Spleen (tissue), 11 donors: ENCODE data around the gene ATF3. TPM values are rescaled to one million over a fixed set of nuclear protein-coding genes. Genes with fewer than 3 reads are reported as not detected.

Experiments
- DNase-seq: peaks from one replicate; pipeline ENCODE4 v3.0.0-alpha.2; 2020
- H3K27ac ChIP-seq, 8 donors: fragments of 200-600 bp; sonication (generic) in 7 of 8; 1 replicate in 4 of 8; 2 replicates in 4 of 8; pipeline versions ENCODE4 v1.5.0 to v1.8.0; 2016 to 2021; ENCODE audit warnings: inconsistent platforms in 4 of 8, mild to moderate bottlenecking in 4 of 8, moderate library complexity in 1 of 8
- H3K27me3 ChIP-seq, 7 donors: fragments of 200-600 bp; sonication (generic) in 6 of 7; replicated peaks in 1 of 7; 1 replicate in 4 of 7; 2 replicates in 3 of 7; pipeline versions ENCODE4 v1.5.0 to v1.8.0; 2016 to 2021; ENCODE audit warnings: inconsistent platforms in 3 of 7, mild to moderate bottlenecking in 1 of 7
- H3K36me3 ChIP-seq, 6 donors: fragments of 200-600 bp; sonication (generic) in 5 of 6; 1 replicate in 4 of 6; 2 replicates in 2 of 6; pipeline versions ENCODE4 v1.5.0 to v1.8.0; 2016 to 2021; ENCODE audit warnings: inconsistent platforms in 2 of 6
- H3K4me1 ChIP-seq, 6 donors: fragments of 200-600 bp; sonication (generic) in 5 of 6; 1 replicate in 3 of 6; 2 replicates in 3 of 6; pipeline versions ENCODE4 v1.5.0 to v1.8.0; 2016 to 2021; ENCODE audit warnings: inconsistent platforms in 3 of 6
- H3K4me3 ChIP-seq, 8 donors: fragments of 200-600 bp; sonication (generic) in 7 of 8; 1 replicate in 4 of 8; 2 replicates in 4 of 8; pipeline versions ENCODE4 v1.5.0 to v1.8.0; 2016 to 2021; ENCODE audit warnings: inconsistent platforms in 4 of 8, mild to moderate bottlenecking in 4 of 8, moderate library complexity in 2 of 8
- H3K9me3 ChIP-seq, 8 donors: fragments of 200-600 bp; sonication (generic) in 7 of 8; 1 replicate in 4 of 8; 2 replicates in 4 of 8; pipeline versions ENCODE4 v1.5.0 to v1.8.0; 2016 to 2021; ENCODE audit warnings: inconsistent platforms in 4 of 8
- CTCF ChIP-seq, 11 experiments: fragments of 200-600 bp in 7 of 11; fragments of 450-650 bp in 4 of 11; sonication (generic) in 4 of 11; IDR thresholded peaks in 8 of 11; conservative IDR thresholded peaks in 3 of 11; 1 replicate in 7 of 11; 2 replicates in 4 of 11; pipeline versions ENCODE4 v1.4.0 to v1.8.0; 2016 to 2021; ENCODE audit warnings: antibody characterized with exemption in 11 of 11, inconsistent platforms in 4 of 11, mild to moderate bottlenecking in 1 of 11
- POLR2A ChIP-seq, 3 donors: fragments of 450-650 bp; IDR thresholded peaks; one replicate each; pipeline ENCODE4 v1.5.1; 2017; ENCODE audit warnings: antibody characterized with exemption in 3 of 3, mild to moderate bottlenecking in 1 of 3
- POLR2AphosphoS5 ChIP-seq, 3 donors: sonication (generic); formaldehyde crosslinking; IDR thresholded peaks; one replicate each; pipeline ENCODE4 v1.5.1; 2017; ENCODE audit warnings: antibody characterized with exemption in 3 of 3
- WGBS, 5 donors: extraction: QIAGEN DNeasy Blood & Tissue Kit in 3 of 5; methylation state at CpG; one replicate each; pipeline versions ENCODE4 v1.1.5 to v1.1.7; 2013 to 2018; 5-methylcytosine and 5-hydroxymethylcytosine counted together
- intact Hi-C: fragments of 100-400 bp; cut with DNase I; formaldehyde crosslinking; loops from one replicate; pipeline ENCODE4 v1.15.0; 2023; ENCODE audit warnings: low total_unique reads
- polyA plus RNA-seq, 3 donors: library from polyadenylated mRNA; stranded (reverse); fragments of 200-250 nt; gene quantifications; one replicate each; pipeline ENCODE4 v1.2.1, GENCODE V29; 2013
- total RNA-seq, 7 donors: library from RNA; depleted of rRNA in 3 of 7; stranded (reverse); fragments of >200 nt in 3 of 7; fragmentation: NEBNext Ultra II Directional in 4 of 7; extraction: Animal tissue kit (Norgen Biotek cat#: 25700) in 4 of 7; gene quantifications; one replicate each; pipeline versions ENCODE4 v1.1.0 to v1.2.1, GENCODE V29; 2016 to 2021
- donor health status: healthy with polysubstance abuse.
- donor health status: DM: no; HTN: no; CAD: no; lungs with moderate emphysema.
- donor health status: DM: no; HTN: no; CAD: no.
- donor health status: Bipolar disorder and iron deficiency.
- donor health status: healthy.
- donor health status: DM: no; HTN: no; CAD: no.
- donor health status: DM: yes; HTN: yes; CAD: no.

Gene ATF3
- total and polyA plus RNA-seq, 10 donors, result 1.4 to 31.8 (median 7.4) TPM

- Histone ChIP-seq H3K27me3 (peaks cover 0 to 39% (median 11%) of the 10 kb centered on the region in 7 donors), H3K9me3 (no peaks in the 10 kb centered on the region), H3K4me1 (peaks cover 0 to 2% (median under 1%) of the 10 kb centered on the region in 6 donors), H3K36me3 (no peaks in the 10 kb centered on the region), H3K27ac (no peak overlapping the region), H3K4me3 (no peak overlapping the region)
- no peak for TF ChIP-seq POLR2AphosphoS5 (IDR thresholded peaks at IDR 0.05)
- TF ChIP-seq CTCF (IDR thresholded peaks at IDR 0.05 in 8 of 11, conservative IDR thresholded peaks at IDR 0.05 in 3 of 11), result no peak
- TF ChIP-seq POLR2A (IDR thresholded peaks at IDR 0.05), result no peak
- no peak for DNase-seq
- intact Hi-C loops, result no loop called here
- 80 to 94% (median 87%) methylated on average over 6 of the region's 6 CpGs for WGBS, 5 donors
These were observed 23.4 kb upstream of the ATF3 start for GRCh38 chr1:212585210-212585609.

GRCh38 chr1:212586206-212587015 lies 22.1 kb upstream of the ATF3 start:
- DNase-seq, result no peak
- no peak overlapping the region for H3K4me3 ChIP-seq
- TF ChIP-seq CTCF (IDR thresholded peaks at IDR 0.05 in 8 of 11, conservative IDR thresholded peaks at IDR 0.05 in 3 of 11) (no peak), POLR2AphosphoS5 (IDR thresholded peaks at IDR 0.05) (no peak), POLR2A (IDR thresholded peaks at IDR 0.05) (no peak)
- intact Hi-C loops, result no loop called here
- H3K9me3 ChIP-seq, result no peaks in the 10 kb centered on the region
- H3K4me1 ChIP-seq, result no peaks in the 10 kb centered on the region
- no peak overlapping the region for H3K27ac ChIP-seq
- H3K27me3 ChIP-seq, result peaks cover 0 to 47% (median 14%) of the 10 kb centered on the region in 7 donors
- H3K36me3 ChIP-seq, result no peaks in the 10 kb centered on the region
- 73 to 92% (median 86%) methylated on average over 7 of the region's 7 CpGs for WGBS, 5 donors

GRCh38 chr1:212587016-212587887 lies 21.3 kb upstream of the ATF3 start:
- Histone ChIP-seq H3K36me3 (no peaks in the 10 kb centered on the region), H3K27me3 (peaks cover 0 to 50% (median 14%) of the 10 kb centered on the region in 7 donors), H3K27ac (no peak overlapping the region), H3K4me1 (no peaks in the 10 kb centered on the region), H3K4me3 (no peak overlapping the region), H3K9me3 (no peaks in the 10 kb centered on the region)
- no peak for DNase-seq
- intact Hi-C loops, result no loop called here
- TF ChIP-seq CTCF (IDR thresholded peaks at IDR 0.05 in 8 of 11, conservative IDR thresholded peaks at IDR 0.05 in 3 of 11), result no peak
- TF ChIP-seq POLR2A (IDR thresholded peaks at IDR 0.05), result no peak
- no peak for TF ChIP-seq POLR2AphosphoS5 (IDR thresholded peaks at IDR 0.05)
- WGBS, 5 donors, result 74 to 83% (median 77%) methylated on average over 11 of the region's 11 CpGs
